Measurements from ENCODE around the gene RNF113B.

RNF113B gene

DNA sequence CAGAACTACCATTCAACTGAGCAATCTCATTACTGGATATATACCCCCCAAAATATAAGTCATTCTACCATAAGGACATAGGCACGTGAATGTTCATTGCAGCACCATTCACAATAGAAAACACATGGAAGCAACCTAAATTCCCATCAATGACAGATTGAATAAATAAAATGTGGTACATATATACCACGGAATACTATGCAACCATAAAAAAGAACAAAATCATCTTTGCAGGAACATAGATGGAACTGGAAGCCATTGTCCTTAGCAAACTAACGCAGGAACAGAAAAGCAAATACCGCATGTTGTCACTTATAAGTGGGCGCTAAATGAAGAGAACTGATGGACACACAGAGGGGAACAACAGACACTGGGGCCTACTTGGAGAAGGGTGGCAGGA, 14.1 kb downstream of the RNF113B start:
- POLR2A ChIA-PET: no interaction called here
- Histone ChIP-seq H3K27ac (ENCODE audit: insufficient read depth in 1 of 2, low read depth in 1 of 2, low read length in 2 of 2, poor library complexity in 1 of 2, severe bottlenecking in 2 of 2) (no peak overlapping the region), H3K36me3 (ENCODE audit: control insufficient read depth in 4 of 4, insufficient read depth in 4 of 4, low read length in 3 of 4) (no peaks in the 10 kb centered on the region), H3K27me3 (replicated peaks in 2 of 5; ENCODE audit: control insufficient read depth in 4 of 5, insufficient read depth in 5 of 5, low read length in 4 of 5) (peaks cover 0 to 5% (median 0%) of the 10 kb centered on the region in 5 experiments), H3K4me1 (ENCODE audit: control extremely low read depth in 1 of 4, control insufficient read depth in 4 of 4, insufficient read depth in 4 of 4, low read length in 3 of 4) (no peaks in the 10 kb centered on the region), H3K9me3 (ENCODE audit: control extremely low read depth in 1 of 5, control insufficient read depth in 4 of 5, insufficient read depth in 2 of 5, low read depth in 1 of 5, low read length in 4 of 5) (no peaks in the 10 kb centered on the region), H3K4me3 (ENCODE audit: control insufficient read depth in 1 of 7, extremely low read depth in 1 of 7, insufficient read depth in 4 of 7, low read depth in 2 of 7, low read length in 6 of 7) (no peak overlapping the region)
- WGBS (ENCODE audit: insufficient coverage): 100% methylated on average over 3 of the region's 5 CpGs
- no peak for DNase-seq
- CTCF ChIA-PET: no interaction called here

GRCh38 chr13:98158172-98158899, 18.7 kb downstream of the RNF113B start:
- Histone ChIP-seq H3K9me3 (ENCODE audit: control extremely low read depth in 1 of 5, control insufficient read depth in 4 of 5, insufficient read depth in 2 of 5, low read depth in 1 of 5, low read length in 4 of 5) (no peaks in the 10 kb centered on the region), H3K36me3 (ENCODE audit: control insufficient read depth in 4 of 4, insufficient read depth in 4 of 4, low read length in 3 of 4) (no peaks in the 10 kb centered on the region), H3K27ac (ENCODE audit: insufficient read depth in 1 of 2, low read depth in 1 of 2, low read length in 2 of 2, poor library complexity in 1 of 2, severe bottlenecking in 2 of 2) (no peak overlapping the region), H3K4me1 (ENCODE audit: control extremely low read depth in 1 of 4, control insufficient read depth in 4 of 4, insufficient read depth in 4 of 4, low read length in 3 of 4) (no peaks in the 10 kb centered on the region), H3K27me3 (replicated peaks in 2 of 5; ENCODE audit: control insufficient read depth in 4 of 5, insufficient read depth in 5 of 5, low read length in 4 of 5) (peaks cover 0 to 5% (median 0%) of the 10 kb centered on the region in 5 experiments), H3K4me3 (ENCODE audit: control insufficient read depth in 1 of 7, extremely low read depth in 1 of 7, insufficient read depth in 4 of 7, low read depth in 2 of 7, low read length in 6 of 7) (no peak overlapping the region)
- POLR2A ChIA-PET: no interaction called here
- WGBS (ENCODE audit: insufficient coverage): 100% methylated on average over 4 of the region's 5 CpGs
- no peak for DNase-seq
- CTCF ChIA-PET: no interaction called here

DNA sequence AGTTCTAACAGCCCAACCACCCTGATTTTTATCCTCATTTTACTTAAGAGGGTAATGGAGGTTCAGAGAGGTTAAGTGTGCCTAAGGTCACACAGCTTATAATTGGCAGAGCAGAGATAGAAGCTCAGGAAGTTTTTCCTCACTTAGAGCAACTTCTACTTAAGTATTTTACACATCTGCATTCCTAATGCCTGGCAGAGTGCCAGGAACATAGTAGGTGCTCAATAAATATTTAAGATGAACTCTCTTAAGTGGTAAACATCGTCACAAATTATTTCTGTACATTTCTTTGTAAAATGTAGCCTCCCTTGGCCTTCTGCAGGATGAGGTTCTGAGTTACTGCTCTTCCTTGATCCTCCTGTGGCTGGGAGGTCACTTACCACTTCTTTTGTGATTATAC, 19.5 kb downstream of the RNF113B start:
- H3K27me3 ChIP-seq (replicated peaks in 2 of 5; ENCODE audit: control insufficient read depth in 4 of 5, insufficient read depth in 5 of 5, low read length in 4 of 5): peaks cover 0 to 5% (median 0%) of the 10 kb centered on the region in 5 experiments
- ChIA-PET POLR2A (no interaction called here), CTCF (no interaction called here)
- DNase-seq: no peak
- H3K9me3 ChIP-seq (ENCODE audit: control extremely low read depth in 1 of 5, control insufficient read depth in 4 of 5, insufficient read depth in 2 of 5, low read depth in 1 of 5, low read length in 4 of 5): no peaks in the 10 kb centered on the region
- H3K4me1 ChIP-seq (ENCODE audit: control extremely low read depth in 1 of 4, control insufficient read depth in 4 of 4, insufficient read depth in 4 of 4, low read length in 3 of 4): no peaks in the 10 kb centered on the region
- no peak overlapping the region for H3K27ac ChIP-seq (ENCODE audit: insufficient read depth in 1 of 2, low read depth in 1 of 2, low read length in 2 of 2, poor library complexity in 1 of 2, severe bottlenecking in 2 of 2)
- no peak overlapping the region for H3K4me3 ChIP-seq (ENCODE audit: control insufficient read depth in 1 of 7, extremely low read depth in 1 of 7, insufficient read depth in 4 of 7, low read depth in 2 of 7, low read length in 6 of 7)
- no peaks in the 10 kb centered on the region for H3K36me3 ChIP-seq (ENCODE audit: control insufficient read depth in 4 of 4, insufficient read depth in 4 of 4, low read length in 3 of 4)
- WGBS (ENCODE audit: insufficient coverage): 100% methylated on average over 1 of the region's 1 CpG

GRCh38 chr13:98157188-98157587, 19.9 kb downstream of the RNF113B start:
- 29% methylated on average over 1 of the region's 7 CpGs for WGBS (ENCODE audit: insufficient coverage)
- no peak for DNase-seq
- no peaks in the 10 kb centered on the region for H3K4me1 ChIP-seq (ENCODE audit: control extremely low read depth in 1 of 4, control insufficient read depth in 4 of 4, insufficient read depth in 4 of 4, low read length in 3 of 4)
- ChIA-PET POLR2A (no interaction called here), CTCF (no interaction called here)
- no peaks in the 10 kb centered on the region for H3K36me3 ChIP-seq (ENCODE audit: control insufficient read depth in 4 of 4, insufficient read depth in 4 of 4, low read length in 3 of 4)
- H3K27me3 ChIP-seq (replicated peaks in 2 of 5; ENCODE audit: control insufficient read depth in 4 of 5, insufficient read depth in 5 of 5, low read length in 4 of 5): peaks cover 0 to 5% (median 0%) of the 10 kb centered on the region in 5 experiments
- no peak overlapping the region for H3K27ac ChIP-seq (ENCODE audit: insufficient read depth in 1 of 2, low read depth in 1 of 2, low read length in 2 of 2, poor library complexity in 1 of 2, severe bottlenecking in 2 of 2)
- no peaks in the 10 kb centered on the region for H3K9me3 ChIP-seq (ENCODE audit: control extremely low read depth in 1 of 5, control insufficient read depth in 4 of 5, insufficient read depth in 2 of 5, low read depth in 1 of 5, low read length in 4 of 5)
- no peak overlapping the region for H3K4me3 ChIP-seq (ENCODE audit: control insufficient read depth in 1 of 7, extremely low read depth in 1 of 7, insufficient read depth in 4 of 7, low read depth in 2 of 7, low read length in 6 of 7)

DNA sequence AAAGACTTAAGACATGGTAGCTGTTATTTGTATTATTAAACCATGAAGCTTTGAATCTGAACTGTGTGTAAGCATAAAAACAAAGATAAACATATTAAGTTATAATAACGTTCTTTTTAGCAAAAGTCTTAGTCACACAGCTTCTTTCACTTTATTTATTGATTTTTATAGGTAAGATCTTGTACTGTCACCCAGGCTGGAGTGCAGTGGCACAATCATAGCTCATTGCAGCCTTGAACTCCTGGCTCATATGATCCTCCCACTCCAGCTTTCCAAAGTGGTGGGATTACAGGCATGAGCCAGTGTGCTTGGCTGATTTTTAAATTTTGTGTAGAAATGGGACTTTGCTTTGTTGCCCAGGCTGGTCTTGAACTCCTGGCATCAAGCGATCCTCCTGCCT, 20.8 kb downstream of the RNF113B start:
- ChIA-PET POLR2A (no interaction called here), CTCF (no interaction called here)
- Histone ChIP-seq H3K27me3 (replicated peaks in 2 of 5; ENCODE audit: control insufficient read depth in 4 of 5, insufficient read depth in 5 of 5, low read length in 4 of 5) (peaks cover 0 to 5% (median under 1%) of the 10 kb centered on the region in 5 experiments), H3K9me3 (ENCODE audit: control extremely low read depth in 1 of 5, control insufficient read depth in 4 of 5, insufficient read depth in 2 of 5, low read depth in 1 of 5, low read length in 4 of 5) (no peaks in the 10 kb centered on the region), H3K4me1 (ENCODE audit: control extremely low read depth in 1 of 4, control insufficient read depth in 4 of 4, insufficient read depth in 4 of 4, low read length in 3 of 4) (no peaks in the 10 kb centered on the region), H3K36me3 (ENCODE audit: control insufficient read depth in 4 of 4, insufficient read depth in 4 of 4, low read length in 3 of 4) (no peaks in the 10 kb centered on the region), H3K4me3 (ENCODE audit: control insufficient read depth in 1 of 7, extremely low read depth in 1 of 7, insufficient read depth in 4 of 7, low read depth in 2 of 7, low read length in 6 of 7) (no peak overlapping the region), H3K27ac (ENCODE audit: insufficient read depth in 1 of 2, low read depth in 1 of 2, low read length in 2 of 2, poor library complexity in 1 of 2, severe bottlenecking in 2 of 2) (no peak overlapping the region)
- no peak for DNase-seq
- no CpG with 5 or more reads among the region's 2 CpGs for WGBS (ENCODE audit: insufficient coverage)

GRCh38 chr13:98155475-98156109, 21.5 kb downstream of the RNF113B start:
- peaks cover 0 to 5% (median 2%) of the 10 kb centered on the region in 5 experiments for H3K27me3 ChIP-seq (replicated peaks in 2 of 5; ENCODE audit: control insufficient read depth in 4 of 5, insufficient read depth in 5 of 5, low read length in 4 of 5)
- no peaks in the 10 kb centered on the region for H3K4me1 ChIP-seq (ENCODE audit: control extremely low read depth in 1 of 4, control insufficient read depth in 4 of 4, insufficient read depth in 4 of 4, low read length in 3 of 4)
- WGBS (ENCODE audit: insufficient coverage): 93% methylated on average over 3 of the region's 5 CpGs
- H3K9me3 ChIP-seq (ENCODE audit: control extremely low read depth in 1 of 5, control insufficient read depth in 4 of 5, insufficient read depth in 2 of 5, low read depth in 1 of 5, low read length in 4 of 5): no peaks in the 10 kb centered on the region
- no peak for DNase-seq
- ChIA-PET POLR2A (interaction anchor here (0.6 kb wide), 1 partner anchor 282 kb away, joined by 3 read pairs; no protein-coding TSS in a partner anchor), CTCF (interaction anchor here (1.0 kb wide), 1 partner anchor 18 kb away, joined by 4 read pairs; no protein-coding TSS in a partner anchor)
- no peak overlapping the region for H3K4me3 ChIP-seq (ENCODE audit: control insufficient read depth in 1 of 7, extremely low read depth in 1 of 7, insufficient read depth in 4 of 7, low read depth in 2 of 7, low read length in 6 of 7)
- H3K36me3 ChIP-seq (ENCODE audit: control insufficient read depth in 4 of 4, insufficient read depth in 4 of 4, low read length in 3 of 4): no peaks in the 10 kb centered on the region
- H3K27ac ChIP-seq (ENCODE audit: insufficient read depth in 1 of 2, low read depth in 1 of 2, low read length in 2 of 2, poor library complexity in 1 of 2, severe bottlenecking in 2 of 2): no peak overlapping the region

GRCh38 chr13:98150832-98151479, 26.1 kb downstream of the RNF113B start:
- Histone ChIP-seq H3K4me3 (ENCODE audit: control insufficient read depth in 1 of 7, extremely low read depth in 1 of 7, insufficient read depth in 4 of 7, low read depth in 2 of 7, low read length in 6 of 7) (no peak overlapping the region), H3K27ac (ENCODE audit: insufficient read depth in 1 of 2, low read depth in 1 of 2, low read length in 2 of 2, poor library complexity in 1 of 2, severe bottlenecking in 2 of 2) (no peak overlapping the region), H3K4me1 (ENCODE audit: control extremely low read depth in 1 of 4, control insufficient read depth in 4 of 4, insufficient read depth in 4 of 4, low read length in 3 of 4) (no peaks in the 10 kb centered on the region), H3K9me3 (ENCODE audit: control extremely low read depth in 1 of 5, control insufficient read depth in 4 of 5, insufficient read depth in 2 of 5, low read depth in 1 of 5, low read length in 4 of 5) (no peaks in the 10 kb centered on the region), H3K27me3 (replicated peaks in 2 of 5; ENCODE audit: control insufficient read depth in 4 of 5, insufficient read depth in 5 of 5, low read length in 4 of 5) (peaks cover 0 to 32% (median 12%) of the 10 kb centered on the region in 5 experiments), H3K36me3 (ENCODE audit: control insufficient read depth in 4 of 4, insufficient read depth in 4 of 4, low read length in 3 of 4) (no peaks in the 10 kb centered on the region)
- ChIA-PET CTCF (interaction anchor here (0.7 kb wide), 1 partner anchor 9 kb away, joined by 3 read pairs; no protein-coding TSS in a partner anchor), POLR2A (interaction anchor here (0.7 kb wide), 1 partner anchor 161 kb away, joined by 3 read pairs; no protein-coding TSS in a partner anchor)
- WGBS (ENCODE audit: insufficient coverage): 98% methylated on average over 7 of the region's 8 CpGs
- DNase-seq: no peak
